NCI-H2171 (cell line): ENCODE results near the gene NECTIN4.
A peak's percentile ranks its signal among the peaks of the same experiment; 100 is the strongest.
"Not testable (repeated sequence)": the region's sequence is repeated elsewhere in the genome, so short reads cannot be mapped to it uniquely, and the experiment has no call there.

Source experiments
- DNase-seq: peaks from one replicate; lab custom pipeline; 2025; lab: John Stamatoyannopoulos, UW

Gene NECTIN4

GRCh38 chr1:161089251-161089924, at the start of gene NECTIN4:
NECTIN4 (minus strand) TSS chr1:161089558; CDS start chr1:161089296, 262 bp downstream.
- no peak for DNase-seq

GRCh38 chr1:161138431-161138830, 49.1 kb upstream of the NECTIN4 start:
- DNase-seq = no peak

GRCh38 chr1:161137881-161138280, 48.5 kb upstream of the NECTIN4 start:
- no peak for DNase-seq

DNA sequence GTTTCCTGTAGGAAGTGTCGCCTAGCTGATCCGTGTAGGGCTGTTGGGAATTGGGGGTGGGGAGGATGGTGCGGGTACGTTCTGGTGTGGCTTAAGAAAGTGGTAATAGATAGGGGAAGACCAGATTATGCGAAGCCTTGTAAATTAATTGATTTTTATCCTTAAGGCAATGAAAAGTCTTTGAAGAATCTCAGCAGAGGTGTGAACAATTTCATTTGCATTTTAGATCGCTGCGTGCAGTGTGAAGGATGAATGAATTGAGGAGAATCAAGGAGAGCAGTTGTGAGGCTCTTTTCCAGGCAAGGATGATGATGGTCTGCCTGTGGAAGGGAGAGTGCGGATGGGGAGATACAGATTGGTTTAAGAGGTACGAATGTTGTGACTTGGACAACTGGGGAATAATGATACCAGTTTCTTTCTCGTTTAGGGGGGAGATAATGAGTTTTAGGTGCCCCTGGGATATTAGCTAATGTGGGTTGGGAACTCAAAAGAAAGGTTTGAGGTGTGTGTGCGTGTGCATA, 43.9 kb upstream of the NECTIN4 start:
- DNase-seq = no peak

DNA sequence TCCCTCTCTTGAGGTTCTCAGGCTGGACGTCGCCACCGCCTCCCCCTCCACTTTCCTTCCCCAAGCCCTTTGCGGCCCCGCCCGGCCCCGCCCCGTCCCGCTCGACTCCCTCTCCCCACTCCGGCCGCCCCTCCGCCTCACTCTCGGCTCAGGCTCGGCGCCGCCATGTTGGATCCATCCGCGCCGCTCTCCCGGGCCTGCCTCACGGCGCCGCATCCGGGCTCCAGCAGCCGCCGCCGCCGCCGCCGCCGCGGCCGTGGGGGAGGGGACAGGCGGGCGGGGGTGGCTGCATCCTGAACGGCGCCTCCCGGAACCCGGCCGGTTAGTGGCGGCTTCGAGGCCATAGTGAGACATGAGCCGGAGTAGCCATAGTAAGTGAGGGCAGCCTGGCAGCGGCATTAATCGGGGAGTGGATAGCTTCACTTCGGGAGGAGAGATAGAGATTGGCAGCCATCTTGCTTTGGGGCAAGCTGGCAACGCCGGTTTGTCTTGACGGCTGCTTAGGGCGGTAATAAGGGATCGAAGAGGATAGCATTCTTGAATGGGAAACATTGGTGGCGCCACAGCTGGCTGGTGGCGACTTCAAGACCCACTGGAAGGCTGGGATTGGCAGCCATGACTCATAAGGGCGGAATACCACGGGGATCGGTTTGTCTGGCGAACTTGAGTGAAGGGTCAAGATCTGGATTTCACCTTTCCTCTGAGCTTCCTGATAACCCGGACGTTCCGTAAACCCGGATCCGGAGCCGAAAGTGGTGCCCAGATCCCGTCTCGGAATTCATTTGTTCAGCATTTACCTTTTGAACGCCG, 43.3 kb upstream of the NECTIN4 start, which contains the start of gene DEDD:
Gene DEDD (minus strand): TSS at position 258 of the 810 bp plus-strand sequence. CDS start 8,205 bp downstream, outside the sequence.
- peak; percentile 90 for DNase-seq

DNA sequence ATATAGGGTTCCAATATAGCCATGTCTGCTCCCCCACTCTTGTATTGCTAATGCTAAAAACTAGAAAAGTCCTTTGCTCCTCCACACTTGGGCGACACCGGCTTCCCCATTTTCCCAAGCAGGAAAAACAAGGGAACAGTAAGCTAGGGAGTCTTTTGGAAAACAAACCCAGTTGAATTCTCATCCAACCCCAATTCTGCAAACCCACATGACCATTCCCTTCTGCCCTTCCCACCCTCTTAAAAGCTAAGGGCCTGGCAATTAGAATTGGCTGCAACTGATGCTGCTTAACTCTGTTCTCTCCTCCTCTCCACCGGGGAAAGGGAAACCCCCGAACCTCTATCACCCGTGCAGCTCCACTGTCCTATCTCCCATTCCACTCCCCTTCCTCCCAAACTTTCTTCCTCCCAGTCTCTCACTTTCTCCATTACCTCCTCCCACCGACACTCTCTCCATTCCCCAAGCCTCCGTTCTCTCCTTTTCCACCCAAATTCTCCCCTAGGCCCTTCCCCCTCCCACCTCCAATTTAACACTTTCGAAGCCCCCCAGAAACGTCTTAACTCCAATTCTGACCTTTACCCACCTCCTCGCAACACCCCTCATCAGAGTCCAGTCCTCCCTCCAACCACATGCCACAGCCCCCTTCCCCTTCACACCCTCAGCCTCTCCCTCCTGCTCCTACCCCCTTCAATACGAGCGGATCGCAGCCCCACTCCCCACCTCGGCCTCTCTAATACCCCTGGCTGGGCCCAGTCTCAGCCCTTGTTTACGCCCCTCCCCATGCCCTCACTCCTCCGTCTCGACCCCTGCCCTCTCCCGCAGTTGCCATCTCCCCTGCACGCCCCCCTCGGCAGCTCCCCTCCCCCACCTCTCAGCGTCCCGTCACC, 42.4 kb upstream of the NECTIN4 start:
- no peak for DNase-seq

DNA sequence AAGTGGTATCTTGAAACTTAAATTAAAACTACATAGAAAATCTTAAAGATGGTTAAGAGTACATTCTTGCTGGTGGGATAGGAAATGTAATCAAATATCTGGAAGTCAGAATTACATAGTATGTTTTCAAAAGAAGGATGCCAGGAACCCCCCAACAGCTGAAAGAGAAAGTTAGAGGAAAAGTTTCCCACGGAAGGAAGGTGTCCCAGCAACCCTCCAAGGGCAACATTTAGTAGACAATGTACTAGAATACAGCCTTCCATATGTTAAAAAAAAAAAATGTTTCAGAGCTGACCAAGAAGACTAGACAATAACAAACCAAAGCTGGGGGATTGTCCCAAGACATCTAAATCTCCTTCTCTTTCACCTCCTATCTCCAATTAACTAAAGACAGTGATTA, 40.9 kb upstream of the NECTIN4 start:
- DNase-seq = no peak

GRCh38 chr1:161128591-161129420, 39.4 kb upstream of the NECTIN4 start:
- DNase-seq = no peak

GRCh38 chr1:161127649-161128048, 38.3 kb upstream of the NECTIN4 start:
- DNase-seq = no peak

DNA sequence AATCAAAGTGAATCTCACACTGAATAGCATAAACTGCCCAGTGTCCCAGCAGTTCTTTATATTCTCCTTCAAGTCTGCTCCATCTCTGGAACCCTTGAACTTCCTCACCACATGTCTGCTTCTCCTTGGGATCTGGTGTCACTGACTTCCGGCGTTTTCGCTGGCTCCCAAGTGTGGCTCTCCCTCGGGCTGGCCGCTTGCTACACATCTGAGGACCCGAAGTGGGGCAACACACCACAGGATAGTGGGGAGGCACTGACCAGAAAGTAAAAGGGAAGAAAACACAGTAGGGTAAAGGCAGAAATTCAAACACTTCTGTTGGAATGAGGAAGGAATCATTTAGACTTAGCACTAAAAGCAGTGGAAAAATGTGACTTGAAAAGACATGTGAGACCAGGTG, 33.6 kb upstream of the NECTIN4 start:
- DNase-seq = no peak

GRCh38 chr1:161121834-161122233, 32.5 kb upstream of the NECTIN4 start:
- DNase-seq = no peak

DNA sequence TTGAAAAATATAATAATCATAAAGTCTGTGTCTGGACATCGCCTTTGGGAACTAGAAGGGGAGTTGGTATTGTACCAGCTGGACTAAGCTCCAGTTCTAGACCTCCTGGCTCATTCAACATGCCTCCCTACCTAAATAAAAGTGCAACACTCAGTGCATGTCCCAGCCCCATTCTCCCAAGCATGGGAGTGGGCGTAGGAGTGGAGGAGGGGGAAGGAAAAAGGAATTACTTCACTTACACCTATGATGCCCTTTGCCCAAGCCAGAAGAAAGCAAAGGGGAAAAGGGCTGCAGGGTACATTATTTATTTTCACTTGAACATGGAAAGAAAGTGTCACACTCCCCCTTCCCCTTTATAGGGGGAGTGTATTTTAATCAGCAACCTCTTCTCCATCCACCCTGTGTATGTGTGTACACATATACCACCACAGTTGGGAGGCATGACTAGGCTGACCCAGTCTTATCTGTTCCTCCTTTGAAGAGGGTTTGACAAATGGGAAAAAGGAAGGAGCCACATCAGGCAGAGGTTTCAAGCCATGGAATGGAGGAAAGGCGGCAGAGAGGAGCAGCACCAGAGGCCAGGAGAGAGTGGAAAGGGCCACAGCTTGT, 31.8 kb upstream of the NECTIN4 start:
- DNase-seq = no peak

DNA sequence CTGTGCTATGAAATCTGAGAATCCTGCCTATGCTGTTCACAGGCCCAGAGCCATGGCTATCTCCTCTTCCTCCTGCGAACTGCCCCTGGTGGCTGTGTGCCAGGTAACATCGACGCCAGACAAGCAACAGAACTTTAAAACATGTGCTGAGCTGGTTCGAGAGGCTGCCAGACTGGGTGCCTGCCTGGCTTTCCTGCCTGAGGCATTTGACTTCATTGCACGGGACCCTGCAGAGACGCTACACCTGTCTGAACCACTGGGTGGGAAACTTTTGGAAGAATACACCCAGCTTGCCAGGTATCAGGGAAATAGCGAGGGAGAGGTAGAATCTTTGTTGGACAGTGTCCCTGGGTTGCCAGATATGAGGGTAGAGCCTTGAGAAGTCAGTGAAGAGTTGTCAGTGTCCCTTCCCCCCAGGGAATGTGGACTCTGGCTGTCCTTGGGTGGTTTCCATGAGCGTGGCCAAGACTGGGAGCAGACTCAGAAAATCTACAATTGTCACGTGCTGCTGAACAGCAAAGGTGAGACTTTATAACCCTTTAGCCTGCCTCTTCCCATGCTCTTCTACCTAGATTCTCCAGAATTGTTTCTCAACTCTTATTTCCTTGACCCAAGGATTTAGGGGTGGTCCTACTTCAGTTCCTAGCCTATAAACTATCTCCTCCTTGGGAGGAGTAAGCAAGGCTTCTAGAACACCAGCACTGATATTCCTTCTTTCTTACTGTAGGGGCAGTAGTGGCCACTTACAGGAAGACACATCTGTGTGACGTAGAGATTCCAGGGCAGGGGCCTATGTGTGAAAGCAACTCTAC, 29.9 kb upstream of the NECTIN4 start:
- no peak for DNase-seq

GRCh38 chr1:161117759-161118581, 28.6 kb upstream of the NECTIN4 start, which contains the start of the genes NIT1 and PFDN2:
NIT1 (plus strand) TSS chr1:161118105; CDS start chr1:161118177, 72 bp downstream.
PFDN2 (minus strand) TSS chr1:161118037; CDS start chr1:161118026, 11 bp downstream.
- peak; percentile 77 for DNase-seq

- DNase-seq = not testable (repeated sequence)
These were observed 26.6 kb upstream of the NECTIN4 start for GRCh38 chr1:161115961-161116360.

GRCh38 chr1:161115132-161115711, 25.9 kb upstream of the NECTIN4 start:
- DNase-seq = no peak

DNA sequence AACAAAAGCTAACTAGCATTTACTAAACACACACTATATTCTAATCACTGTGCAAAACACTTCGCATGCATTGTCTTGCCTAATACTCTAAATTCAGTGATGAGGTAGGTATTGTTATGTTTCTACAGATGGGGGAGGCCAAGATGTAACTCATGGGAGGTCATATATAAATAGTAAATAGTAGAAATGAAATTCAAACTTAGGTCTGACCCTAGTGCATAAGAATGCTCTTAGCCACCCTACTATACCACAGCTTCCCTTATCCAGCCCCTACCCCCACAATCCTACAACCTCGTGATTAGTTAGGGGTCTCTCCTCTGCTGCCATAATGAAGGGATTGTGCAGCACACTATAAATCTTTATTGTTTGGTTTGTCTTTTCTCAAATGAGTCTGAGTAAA, 25.2 kb upstream of the NECTIN4 start:
- DNase-seq = no peak

DNA sequence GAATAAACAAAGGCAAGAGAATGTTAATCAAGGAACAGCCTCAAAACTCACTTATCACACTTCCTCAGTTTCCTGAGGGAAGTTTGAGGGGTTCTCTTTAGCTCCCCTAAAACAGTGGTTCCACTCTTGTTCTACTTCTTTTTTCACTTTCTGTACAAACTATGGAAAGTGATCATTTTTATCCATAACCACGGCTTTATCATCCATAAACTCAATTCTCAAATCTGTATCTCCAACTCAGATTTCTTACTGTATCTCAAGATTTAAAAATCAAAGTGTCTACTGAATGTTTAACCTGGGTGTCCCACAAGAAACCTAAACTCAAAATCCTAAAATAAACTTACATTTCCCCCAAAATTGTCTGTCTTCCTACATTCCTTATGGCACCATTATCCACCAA, 24.6 kb upstream of the NECTIN4 start:
- no peak for DNase-seq
